Measurements from ENCODE around the gene DMD. TPM values are rescaled to one million over a fixed set of nuclear protein-coding genes. Genes with fewer than 3 reads are reported as not detected.

The DMD gene
- total RNA-seq, 5 donors from 2014 or later (not counting 1 experiment from before 2014, with no cell fraction given) = 0.73 to 1.6 (median 0.88) TPM; not detected in 1

- Mint-ChIP-seq H3K27ac (no peak overlapping the region), H3K9me3 (peaks cover 3 to 4% (median 3%) of the 10 kb centered on the region in 3 donors), H3K4me1 (no peaks in the 10 kb centered on the region), H3K27me3 (peaks cover 0 to 6% of the 10 kb centered on the region in 2 donors), H3K36me3 (no peaks in the 10 kb centered on the region), H3K4me3 (no peak overlapping the region)
- Histone ChIP-seq H3K36me3 (ENCODE audit: control insufficient read depth in 2 of 2, extremely low read depth in 1 of 2, insufficient read depth in 1 of 2, low read length in 1 of 2) (no peaks in the 10 kb centered on the region), H3K4me3 (ENCODE audit: control insufficient read depth in 1 of 2, extremely low read depth in 1 of 2, low read length in 1 of 2) (no peak overlapping the region), H3K27ac (ENCODE audit: low read length) (no peak overlapping the region), H3K9me3 (no peaks in the 10 kb centered on the region), H3K27me3 (replicated peaks in 1 of 2; ENCODE audit: control insufficient read depth in 2 of 2, extremely low read depth in 1 of 2, insufficient read depth in 2 of 2, low read length in 1 of 2) (no peaks in the 10 kb centered on the region), H3K4me1 (ENCODE audit: control insufficient read depth in 1 of 2, extremely low read depth in 1 of 2, insufficient read depth in 2 of 2, low read length in 2 of 2) (no peaks in the 10 kb centered on the region)
- ATAC-seq (replicated peaks in 1 of 4) = no peak
- CTCF ChIA-PET = no interaction called here
- POLR2A ChIA-PET = interaction anchor here in 1 of 2 donors (0.6 kb wide), 1 partner anchor 12 kb away, joined by 3 read pairs; no protein-coding TSS in a partner anchor
- WGBS (ENCODE audit: insufficient coverage) = no CpG with 5 or more reads among the region's 4 CpGs
- DNase-seq = no peak
Measured at GRCh38 chrX:32929040-32929439, 282.3 kb downstream of the DMD start.

GRCh38 chrX:32896088-32896487 lies 315.3 kb downstream of the DMD start:
- no peak overlapping the region for H3K4me3 ChIP-seq (ENCODE audit: control insufficient read depth in 1 of 2, extremely low read depth in 1 of 2, low read length in 1 of 2)
- POLR2A ChIA-PET = no interaction called here
- Mint-ChIP-seq H3K36me3 (no peaks in the 10 kb centered on the region), H3K9me3 (no peaks in the 10 kb centered on the region), H3K27ac (no peak overlapping the region), H3K27me3 (peaks cover 0 to 3% of the 10 kb centered on the region in 2 donors), H3K4me3 (no peak overlapping the region), H3K4me1 (no peaks in the 10 kb centered on the region)
- ATAC-seq (replicated peaks in 1 of 4) (no peak), DNase-seq (no peak)
- no peaks in the 10 kb centered on the region for H3K36me3 ChIP-seq (ENCODE audit: control insufficient read depth in 2 of 2, extremely low read depth in 1 of 2, insufficient read depth in 1 of 2, low read length in 1 of 2)
- no peaks in the 10 kb centered on the region for H3K9me3 ChIP-seq
- no peaks in the 10 kb centered on the region for H3K4me1 ChIP-seq (ENCODE audit: control insufficient read depth in 1 of 2, extremely low read depth in 1 of 2, insufficient read depth in 2 of 2, low read length in 2 of 2)
- WGBS (ENCODE audit: insufficient coverage) = no CpG with 5 or more reads among the region's 3 CpGs
- H3K27me3 ChIP-seq (replicated peaks in 1 of 2; ENCODE audit: control insufficient read depth in 2 of 2, extremely low read depth in 1 of 2, insufficient read depth in 2 of 2, low read length in 1 of 2) = no peaks in the 10 kb centered on the region
- CTCF ChIA-PET = no interaction called here
- no peak overlapping the region for H3K27ac ChIP-seq (ENCODE audit: low read length)

GRCh38 chrX:32894679-32895078 lies 316.7 kb downstream of the DMD start:
- no peaks in the 10 kb centered on the region for H3K36me3 Mint-ChIP-seq
- POLR2A ChIA-PET = no interaction called here
- no peak for ATAC-seq (replicated peaks in 1 of 4)
- no peak for DNase-seq
- no peaks in the 10 kb centered on the region for H3K9me3 Mint-ChIP-seq
- Histone ChIP-seq H3K4me1 (ENCODE audit: control insufficient read depth in 1 of 2, extremely low read depth in 1 of 2, insufficient read depth in 2 of 2, low read length in 2 of 2) (no peaks in the 10 kb centered on the region), H3K9me3 (no peaks in the 10 kb centered on the region), H3K27ac (ENCODE audit: low read length) (no peak overlapping the region), H3K27me3 (replicated peaks in 1 of 2; ENCODE audit: control insufficient read depth in 2 of 2, extremely low read depth in 1 of 2, insufficient read depth in 2 of 2, low read length in 1 of 2) (no peaks in the 10 kb centered on the region), H3K36me3 (ENCODE audit: control insufficient read depth in 2 of 2, extremely low read depth in 1 of 2, insufficient read depth in 1 of 2, low read length in 1 of 2) (no peaks in the 10 kb centered on the region), H3K4me3 (ENCODE audit: control insufficient read depth in 1 of 2, extremely low read depth in 1 of 2, low read length in 1 of 2) (no peak overlapping the region)
- no peak overlapping the region for H3K4me3 Mint-ChIP-seq
- H3K27ac Mint-ChIP-seq = no peak overlapping the region
- CTCF ChIA-PET = no interaction called here
- H3K27me3 Mint-ChIP-seq = peaks cover 0 to 3% of the 10 kb centered on the region in 2 donors
- WGBS (ENCODE audit: insufficient coverage) = 75% methylated on average over 3 of the region's 7 CpGs
- no peaks in the 10 kb centered on the region for H3K4me1 Mint-ChIP-seq

- Mint-ChIP-seq H3K4me1 (no peaks in the 10 kb centered on the region), H3K9me3 (no peaks in the 10 kb centered on the region), H3K36me3 (no peaks in the 10 kb centered on the region), H3K27ac (no peak overlapping the region), H3K4me3 (no peak overlapping the region), H3K27me3 (peaks cover 0 to 3% of the 10 kb centered on the region in 2 donors)
- H3K27ac ChIP-seq (ENCODE audit: low read length) = no peak overlapping the region
- ATAC-seq (replicated peaks in 1 of 4) (no peak), DNase-seq (no peak)
- H3K4me3 ChIP-seq (ENCODE audit: control insufficient read depth in 1 of 2, extremely low read depth in 1 of 2, low read length in 1 of 2) = no peak overlapping the region
- ChIA-PET POLR2A (no interaction called here), CTCF (no interaction called here)
- H3K4me1 ChIP-seq (ENCODE audit: control insufficient read depth in 1 of 2, extremely low read depth in 1 of 2, insufficient read depth in 2 of 2, low read length in 2 of 2) = no peaks in the 10 kb centered on the region
- H3K27me3 ChIP-seq (replicated peaks in 1 of 2; ENCODE audit: control insufficient read depth in 2 of 2, extremely low read depth in 1 of 2, insufficient read depth in 2 of 2, low read length in 1 of 2) = no peaks in the 10 kb centered on the region
- no peaks in the 10 kb centered on the region for H3K9me3 ChIP-seq
- no peaks in the 10 kb centered on the region for H3K36me3 ChIP-seq (ENCODE audit: control insufficient read depth in 2 of 2, extremely low read depth in 1 of 2, insufficient read depth in 1 of 2, low read length in 1 of 2)
- no CpG with 5 or more reads among the region's 5 CpGs for WGBS (ENCODE audit: insufficient coverage)
Measured at GRCh38 chrX:32893751-32894150, 317.6 kb downstream of the DMD start.

- CTCF ChIA-PET = no interaction called here
- Mint-ChIP-seq H3K27ac (no peak overlapping the region), H3K27me3 (no peaks in the 10 kb centered on the region), H3K4me3 (no peak overlapping the region), H3K4me1 (no peaks in the 10 kb centered on the region), H3K9me3 (peaks cover 0 to 9% (median 4%) of the 10 kb centered on the region in 3 donors), H3K36me3 (no peaks in the 10 kb centered on the region)
- Histone ChIP-seq H3K4me1 (ENCODE audit: control insufficient read depth in 1 of 2, extremely low read depth in 1 of 2, insufficient read depth in 2 of 2, low read length in 2 of 2) (no peaks in the 10 kb centered on the region), H3K4me3 (ENCODE audit: control insufficient read depth in 1 of 2, extremely low read depth in 1 of 2, low read length in 1 of 2) (no peak overlapping the region), H3K9me3 (no peaks in the 10 kb centered on the region), H3K27me3 (replicated peaks in 1 of 2; ENCODE audit: control insufficient read depth in 2 of 2, extremely low read depth in 1 of 2, insufficient read depth in 2 of 2, low read length in 1 of 2) (no peaks in the 10 kb centered on the region), H3K36me3 (ENCODE audit: control insufficient read depth in 2 of 2, extremely low read depth in 1 of 2, insufficient read depth in 1 of 2, low read length in 1 of 2) (no peaks in the 10 kb centered on the region), H3K27ac (ENCODE audit: low read length) (no peak overlapping the region)
- DNase-seq = no peak
- POLR2A ChIA-PET = no interaction called here
- WGBS (ENCODE audit: insufficient coverage) = 100% methylated on average over 1 of the region's 3 CpGs
- no peak for ATAC-seq (replicated peaks in 1 of 4)
Measured at GRCh38 chrX:32877592-32877991, 333.8 kb downstream of the DMD start.

- ChIA-PET CTCF (no interaction called here), POLR2A (no interaction called here)
- Histone ChIP-seq H3K9me3 (no peaks in the 10 kb centered on the region), H3K27ac (ENCODE audit: low read length) (no peak overlapping the region), H3K4me1 (ENCODE audit: control insufficient read depth in 1 of 2, extremely low read depth in 1 of 2, insufficient read depth in 2 of 2, low read length in 2 of 2) (no peaks in the 10 kb centered on the region), H3K27me3 (replicated peaks in 1 of 2; ENCODE audit: control insufficient read depth in 2 of 2, extremely low read depth in 1 of 2, insufficient read depth in 2 of 2, low read length in 1 of 2) (no peaks in the 10 kb centered on the region), H3K4me3 (ENCODE audit: control insufficient read depth in 1 of 2, extremely low read depth in 1 of 2, low read length in 1 of 2) (no peak overlapping the region), H3K36me3 (ENCODE audit: control insufficient read depth in 2 of 2, extremely low read depth in 1 of 2, insufficient read depth in 1 of 2, low read length in 1 of 2) (no peaks in the 10 kb centered on the region)
- no peak overlapping the region for H3K27ac Mint-ChIP-seq
- H3K4me1 Mint-ChIP-seq = no peaks in the 10 kb centered on the region
- H3K27me3 Mint-ChIP-seq = no peaks in the 10 kb centered on the region
- no peaks in the 10 kb centered on the region for H3K36me3 Mint-ChIP-seq
- ATAC-seq (replicated peaks in 1 of 4) (no peak), DNase-seq (no peak)
- 83% methylated on average over 2 of the region's 4 CpGs for WGBS (ENCODE audit: insufficient coverage)
- peaks cover 0 to 11% (median 3%) of the 10 kb centered on the region in 3 donors for H3K9me3 Mint-ChIP-seq
- no peak overlapping the region for H3K4me3 Mint-ChIP-seq
Measured at GRCh38 chrX:32874839-32875238, 336.5 kb downstream of the DMD start.

GRCh38 chrX:32873786-32874185 lies 337.6 kb downstream of the DMD start:
- no peak overlapping the region for H3K27ac ChIP-seq (ENCODE audit: low read length)
- H3K27ac Mint-ChIP-seq = no peak overlapping the region
- ChIA-PET CTCF (no interaction called here), POLR2A (no interaction called here)
- H3K4me3 ChIP-seq (ENCODE audit: control insufficient read depth in 1 of 2, extremely low read depth in 1 of 2, low read length in 1 of 2) = no peak overlapping the region
- peaks cover 0 to 8% (median 0%) of the 10 kb centered on the region in 3 donors for H3K9me3 Mint-ChIP-seq
- DNase-seq (no peak), ATAC-seq (replicated peaks in 1 of 4) (no peak)
- no peaks in the 10 kb centered on the region for H3K36me3 Mint-ChIP-seq
- no peaks in the 10 kb centered on the region for H3K27me3 Mint-ChIP-seq
- no peaks in the 10 kb centered on the region for H3K36me3 ChIP-seq (ENCODE audit: control insufficient read depth in 2 of 2, extremely low read depth in 1 of 2, insufficient read depth in 1 of 2, low read length in 1 of 2)
- WGBS (ENCODE audit: insufficient coverage) = no CpG with 5 or more reads among the region's 2 CpGs
- no peaks in the 10 kb centered on the region for H3K27me3 ChIP-seq (replicated peaks in 1 of 2; ENCODE audit: control insufficient read depth in 2 of 2, extremely low read depth in 1 of 2, insufficient read depth in 2 of 2, low read length in 1 of 2)
- no peak overlapping the region for H3K4me3 Mint-ChIP-seq
- no peaks in the 10 kb centered on the region for H3K4me1 Mint-ChIP-seq
- H3K4me1 ChIP-seq (ENCODE audit: control insufficient read depth in 1 of 2, extremely low read depth in 1 of 2, insufficient read depth in 2 of 2, low read length in 2 of 2) = no peaks in the 10 kb centered on the region
- H3K9me3 ChIP-seq = no peaks in the 10 kb centered on the region
